Lower lobe of right lung (tissue), 2 donors: ENCODE results near the gene PRPF38A. TPM values are rescaled to one million over a fixed set of nuclear protein-coding genes. Genes with fewer than 3 reads are reported as not detected.

Experiments
- ATAC-seq, 2 donors: fragments of 200-7000 bp; cut with Tn5 transposase; one replicate each; pipeline ENCODE4 v1.9.1; 2020 to 2022; ENCODE audit warnings: mild to moderate bottlenecking in 2 of 2, moderate library complexity in 2 of 2
- DNase-seq: peaks from one replicate; pipeline ENCODE4 v3.0.0-alpha.2; 2020
- H3K27ac ChIP-seq: fragments of 200-600 bp; one replicate; pipeline ENCODE4 v1.8.0; 2022
- H3K27me3 ChIP-seq: fragments of 200-600 bp; one replicate; pipeline ENCODE4 v1.8.0; 2022; ENCODE audit warnings: low read depth
- H3K36me3 ChIP-seq: fragments of 200-600 bp; one replicate; pipeline ENCODE4 v1.8.0; 2022; ENCODE audit warnings: mild to moderate bottlenecking
- H3K4me1 ChIP-seq: fragments of 200-600 bp; one replicate; pipeline ENCODE4 v1.8.0; 2022
- H3K4me3 ChIP-seq: fragments of 200-600 bp; one replicate; pipeline ENCODE4 v1.8.0; 2022; ENCODE audit warnings: mild to moderate bottlenecking
- H3K9me3 ChIP-seq: fragments of 200-600 bp; one replicate; pipeline ENCODE4 v1.8.0; 2022
- intact Hi-C: fragments of 100-400 bp; cut with DNase I; formaldehyde crosslinking; loops from one replicate; pipeline ENCODE4 v1.11.0; 2022
- total RNA-seq: library from RNA; stranded (reverse); fragmentation: NEBNext Ultra II Directional; extraction: Animal tissue kit (Norgen Biotek cat#: 25700); gene quantifications from one replicate; pipeline ENCODE4 v1.2.1, GENCODE V29; 2021
- TF ChIP-seq, protein P1 (sequence below): fragments of 200-600 bp; IDR thresholded peaks from one replicate; pipeline ENCODE4 v1.8.0; 2022; ENCODE audit warnings: antibody characterized with exemption, mild to moderate bottlenecking
- donor health status: DM: no; HTN: yes; CAD: no; lungs with severe emphysema.

Gene PRPF38A
- total RNA-seq, 1 donor from 2014 or later, result 34.7 TPM

- Histone ChIP-seq H3K36me3 (peaks cover 58% of the 10 kb centered on the region), H3K27me3 (no peaks in the 10 kb centered on the region), H3K4me1 (no peaks in the 10 kb centered on the region), H3K4me3 (no peak overlapping the region), H3K27ac (no peak overlapping the region), H3K9me3 (no peaks in the 10 kb centered on the region)
- intact Hi-C loops, result no loop called here
- DNase-seq, result no peak
- TF ChIP-seq, protein P1, sequence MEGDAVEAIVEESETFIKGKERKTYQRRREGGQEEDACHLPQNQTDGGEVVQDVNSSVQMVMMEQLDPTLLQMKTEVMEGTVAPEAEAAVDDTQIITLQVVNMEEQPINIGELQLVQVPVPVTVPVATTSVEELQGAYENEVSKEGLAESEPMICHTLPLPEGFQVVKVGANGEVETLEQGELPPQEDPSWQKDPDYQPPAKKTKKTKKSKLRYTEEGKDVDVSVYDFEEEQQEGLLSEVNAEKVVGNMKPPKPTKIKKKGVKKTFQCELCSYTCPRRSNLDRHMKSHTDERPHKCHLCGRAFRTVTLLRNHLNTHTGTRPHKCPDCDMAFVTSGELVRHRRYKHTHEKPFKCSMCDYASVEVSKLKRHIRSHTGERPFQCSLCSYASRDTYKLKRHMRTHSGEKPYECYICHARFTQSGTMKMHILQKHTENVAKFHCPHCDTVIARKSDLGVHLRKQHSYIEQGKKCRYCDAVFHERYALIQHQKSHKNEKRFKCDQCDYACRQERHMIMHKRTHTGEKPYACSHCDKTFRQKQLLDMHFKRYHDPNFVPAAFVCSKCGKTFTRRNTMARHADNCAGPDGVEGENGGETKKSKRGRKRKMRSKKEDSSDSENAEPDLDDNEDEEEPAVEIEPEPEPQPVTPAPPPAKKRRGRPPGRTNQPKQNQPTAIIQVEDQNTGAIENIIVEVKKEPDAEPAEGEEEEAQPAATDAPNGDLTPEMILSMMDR, result no peak
- no peak for ATAC-seq
These were observed 40.1 kb downstream of the PRPF38A start for GRCh38 chr1:52444463-52444862.

DNA sequence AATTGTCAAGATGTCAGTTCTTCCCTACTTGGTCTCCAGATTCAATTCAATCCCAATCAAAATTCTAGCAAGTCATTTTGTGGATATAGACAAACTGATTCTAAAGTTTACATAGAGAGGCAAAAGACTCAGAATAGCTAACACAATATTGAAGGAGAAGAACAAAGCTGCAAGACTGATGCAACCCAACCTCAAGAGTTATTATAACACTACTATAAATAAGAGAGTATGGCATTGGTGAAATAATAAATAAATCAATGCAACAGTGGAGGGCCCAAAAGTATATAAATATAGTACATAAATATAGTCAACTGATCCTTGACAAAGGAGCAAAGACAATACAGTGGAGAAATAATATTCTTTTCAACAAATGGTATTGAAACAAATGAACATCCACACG is 49.7 kb downstream of the PRPF38A start:
- TF ChIP-seq, protein P1, result no peak
- H3K27ac ChIP-seq, result no peak overlapping the region

GRCh38 chr1:52454779-52455178 is 50.4 kb downstream of the PRPF38A start:
- TF ChIP-seq, protein P1, result no peak
- no peaks in the 10 kb centered on the region for H3K4me1 ChIP-seq
- H3K27ac ChIP-seq, result no peak overlapping the region
- no peak overlapping the region for H3K4me3 ChIP-seq
- no peaks in the 10 kb centered on the region for H3K9me3 ChIP-seq
- intact Hi-C loops, result no loop called here
- ATAC-seq (no peak), DNase-seq (no peak)
- H3K27me3 ChIP-seq, result no peaks in the 10 kb centered on the region
- peaks cover 28% of the 10 kb centered on the region for H3K36me3 ChIP-seq

More for the DNA sequence above, 49.7 kb downstream of the PRPF38A start:
- Histone ChIP-seq H3K36me3 (peaks cover 28% of the 10 kb centered on the region), H3K4me3 (no peak overlapping the region), H3K9me3 (no peaks in the 10 kb centered on the region), H3K27me3 (no peaks in the 10 kb centered on the region), H3K4me1 (no peaks in the 10 kb centered on the region)
- ATAC-seq (no peak), DNase-seq (no peak)
- intact Hi-C loops, result no loop called here

GRCh38 chr1:52455686-52456085 is 51.3 kb downstream of the PRPF38A start:
- intact Hi-C loops, result no loop called here
- Histone ChIP-seq H3K27ac (no peak overlapping the region), H3K4me1 (no peaks in the 10 kb centered on the region), H3K27me3 (no peaks in the 10 kb centered on the region), H3K9me3 (no peaks in the 10 kb centered on the region), H3K36me3 (peaks cover 28% of the 10 kb centered on the region), H3K4me3 (no peak overlapping the region)
- TF ChIP-seq, protein P1, result no peak
- DNase-seq, result no peak
- ATAC-seq, result no peak

GRCh38 chr1:52460694-52461093 is 56.3 kb downstream of the PRPF38A start:
- ATAC-seq (no peak), DNase-seq (no peak)
- Histone ChIP-seq H3K27me3 (no peaks in the 10 kb centered on the region), H3K9me3 (no peaks in the 10 kb centered on the region), H3K27ac (no peak overlapping the region), H3K4me3 (no peak overlapping the region), H3K4me1 (no peaks in the 10 kb centered on the region), H3K36me3 (peaks cover 19% of the 10 kb centered on the region)
- intact Hi-C loops, result no loop called here
- TF ChIP-seq, protein P1, result no peak

DNA sequence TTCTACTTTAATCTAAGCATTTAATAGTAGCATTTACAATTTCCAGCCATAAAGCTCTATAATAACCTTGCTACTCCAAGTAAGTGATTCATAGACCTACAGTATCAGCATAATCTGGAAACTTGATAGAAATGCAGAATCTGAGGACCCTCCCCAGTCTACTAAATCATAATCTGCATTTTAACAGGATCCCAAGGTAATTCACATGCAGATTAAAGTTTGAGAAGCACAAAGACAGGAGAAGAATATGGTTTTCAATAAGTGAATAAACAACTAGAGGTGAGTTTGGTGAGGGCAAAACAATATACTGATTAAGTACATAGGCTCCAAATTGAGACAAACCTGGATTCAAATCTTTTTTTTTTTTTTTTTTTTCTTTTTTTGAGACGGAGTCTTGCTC is 57.4 kb downstream of the PRPF38A start:
- TF ChIP-seq, protein P1, result no peak
- intact Hi-C loops, result no loop called here
- no peak overlapping the region for H3K4me3 ChIP-seq
- DNase-seq (no peak), ATAC-seq (no peak)
- no peaks in the 10 kb centered on the region for H3K27me3 ChIP-seq
- no peaks in the 10 kb centered on the region for H3K9me3 ChIP-seq
- no peak overlapping the region for H3K27ac ChIP-seq
- peaks cover 19% of the 10 kb centered on the region for H3K36me3 ChIP-seq
- H3K4me1 ChIP-seq, result no peaks in the 10 kb centered on the region
